ENCODE results near the gene ERG. TPM values are rescaled to one million over a fixed set of nuclear protein-coding genes. Genes with fewer than 3 reads are reported as not detected.

The ERG gene
- total RNA-seq, 1 donor from 2014 or later = not detected

- Mint-ChIP-seq H3K36me3 (ENCODE audit: insufficient read depth) (no peaks in the 10 kb centered on the region), H3K9me3 (ENCODE audit: low read depth) (no peaks in the 10 kb centered on the region), H3K4me1 (ENCODE audit: low read depth) (no peaks in the 10 kb centered on the region), H3K4me3 (ENCODE audit: low read depth) (no peak overlapping the region), H3K27me3 (peaks cover 32% of the 10 kb centered on the region), H3K27ac (no peak overlapping the region)
- no peak for DNase-seq (ENCODE audit: low spot score, unreplicated experiment)
- TF ChIP-seq CTCF (IDR thresholded peaks at IDR 0.05; ENCODE audit: unreplicated experiment) = no peak
These were observed 102.7 kb downstream of the ERG start for GRCh38 chr21:38395581-38395980.

GRCh38 chr21:38392661-38393060 lies 105.6 kb downstream of the ERG start:
- no peak for DNase-seq (ENCODE audit: low spot score, unreplicated experiment)
- H3K9me3 Mint-ChIP-seq (ENCODE audit: low read depth) = peaks cover 2% of the 10 kb centered on the region
- no peak overlapping the region for H3K27ac Mint-ChIP-seq
- TF ChIP-seq CTCF (IDR thresholded peaks at IDR 0.05; ENCODE audit: unreplicated experiment) = no peak
- H3K36me3 Mint-ChIP-seq (ENCODE audit: insufficient read depth) = no peaks in the 10 kb centered on the region
- no peak overlapping the region for H3K4me3 Mint-ChIP-seq (ENCODE audit: low read depth)
- H3K4me1 Mint-ChIP-seq (ENCODE audit: low read depth) = no peaks in the 10 kb centered on the region
- H3K27me3 Mint-ChIP-seq = peaks cover 19% of the 10 kb centered on the region

GRCh38 chr21:38389896-38390295 lies 108.4 kb downstream of the ERG start:
- no peak overlapping the region for H3K27ac Mint-ChIP-seq
- H3K4me1 Mint-ChIP-seq (ENCODE audit: low read depth) = no peaks in the 10 kb centered on the region
- peaks cover 7% of the 10 kb centered on the region for H3K27me3 Mint-ChIP-seq
- H3K36me3 Mint-ChIP-seq (ENCODE audit: insufficient read depth) = no peaks in the 10 kb centered on the region
- DNase-seq (ENCODE audit: low spot score, unreplicated experiment) = no peak
- TF ChIP-seq CTCF (IDR thresholded peaks at IDR 0.05; ENCODE audit: unreplicated experiment) = no peak
- no peak overlapping the region for H3K4me3 Mint-ChIP-seq (ENCODE audit: low read depth)
- peaks cover 2% of the 10 kb centered on the region for H3K9me3 Mint-ChIP-seq (ENCODE audit: low read depth)

- Mint-ChIP-seq H3K27ac (no peak overlapping the region), H3K27me3 (peaks cover 7% of the 10 kb centered on the region), H3K4me3 (ENCODE audit: low read depth) (no peak overlapping the region), H3K4me1 (ENCODE audit: low read depth) (no peaks in the 10 kb centered on the region), H3K36me3 (ENCODE audit: insufficient read depth) (no peaks in the 10 kb centered on the region), H3K9me3 (ENCODE audit: low read depth) (peaks cover 2% of the 10 kb centered on the region)
- no peak for TF ChIP-seq CTCF (IDR thresholded peaks at IDR 0.05; ENCODE audit: unreplicated experiment)
- DNase-seq (ENCODE audit: low spot score, unreplicated experiment) = no peak
These were observed 109.0 kb downstream of the ERG start for GRCh38 chr21:38389354-38389676.

GRCh38 chr21:38388647-38389353 lies 109.5 kb downstream of the ERG start:
- no peak for DNase-seq (ENCODE audit: low spot score, unreplicated experiment)
- Mint-ChIP-seq H3K27ac (no peak overlapping the region), H3K9me3 (ENCODE audit: low read depth) (peaks cover 2% of the 10 kb centered on the region), H3K36me3 (ENCODE audit: insufficient read depth) (no peaks in the 10 kb centered on the region), H3K4me1 (ENCODE audit: low read depth) (no peaks in the 10 kb centered on the region), H3K27me3 (peaks cover 6% of the 10 kb centered on the region), H3K4me3 (ENCODE audit: low read depth) (no peak overlapping the region)
- TF ChIP-seq CTCF (IDR thresholded peaks at IDR 0.05; ENCODE audit: unreplicated experiment) = no peak
